GM19455 (cell line): ENCODE data around the gene IQCN.

Experiments used
- ATAC-seq: cut with Tn5 transposase; IDR thresholded peaks from one replicate; pipeline ENCODE4 v1.9.1; 2021; ENCODE audit not compliant: unreplicated experiment

The IQCN gene

DNA sequence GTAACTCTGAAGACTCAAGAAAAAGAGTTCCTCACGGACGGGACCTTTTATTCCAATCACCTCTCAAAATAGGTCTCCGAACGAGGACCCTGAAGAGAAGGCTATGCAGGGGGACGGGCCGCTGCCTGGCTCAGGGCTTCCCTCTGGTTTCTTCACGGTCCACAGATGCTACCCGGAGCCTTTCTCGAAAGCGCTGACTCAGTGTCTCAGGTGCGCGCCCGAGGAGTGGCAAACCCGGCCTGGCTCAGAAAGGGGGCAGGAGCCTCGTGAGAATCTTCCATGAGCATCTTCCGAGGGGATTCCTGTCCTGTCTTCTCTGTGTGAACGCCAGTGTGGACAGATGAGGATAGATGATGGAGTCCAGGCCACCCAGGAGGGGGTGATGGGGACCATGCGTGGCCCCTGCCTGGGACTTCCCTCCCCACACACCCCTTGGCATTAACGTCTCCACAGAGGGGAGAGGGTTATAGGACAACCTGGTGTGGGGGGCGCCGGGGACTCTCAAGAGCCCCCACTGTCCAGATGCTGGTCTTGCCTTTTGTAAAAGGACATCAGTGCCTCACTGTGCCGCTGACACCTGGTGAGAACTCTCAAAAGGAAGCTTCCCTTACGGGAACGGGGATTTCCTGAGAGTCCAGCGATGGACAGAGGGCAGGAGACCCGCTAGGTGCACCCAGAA is 32.1 kb upstream of the IQCN start:
- ATAC-seq = no peak

DNA sequence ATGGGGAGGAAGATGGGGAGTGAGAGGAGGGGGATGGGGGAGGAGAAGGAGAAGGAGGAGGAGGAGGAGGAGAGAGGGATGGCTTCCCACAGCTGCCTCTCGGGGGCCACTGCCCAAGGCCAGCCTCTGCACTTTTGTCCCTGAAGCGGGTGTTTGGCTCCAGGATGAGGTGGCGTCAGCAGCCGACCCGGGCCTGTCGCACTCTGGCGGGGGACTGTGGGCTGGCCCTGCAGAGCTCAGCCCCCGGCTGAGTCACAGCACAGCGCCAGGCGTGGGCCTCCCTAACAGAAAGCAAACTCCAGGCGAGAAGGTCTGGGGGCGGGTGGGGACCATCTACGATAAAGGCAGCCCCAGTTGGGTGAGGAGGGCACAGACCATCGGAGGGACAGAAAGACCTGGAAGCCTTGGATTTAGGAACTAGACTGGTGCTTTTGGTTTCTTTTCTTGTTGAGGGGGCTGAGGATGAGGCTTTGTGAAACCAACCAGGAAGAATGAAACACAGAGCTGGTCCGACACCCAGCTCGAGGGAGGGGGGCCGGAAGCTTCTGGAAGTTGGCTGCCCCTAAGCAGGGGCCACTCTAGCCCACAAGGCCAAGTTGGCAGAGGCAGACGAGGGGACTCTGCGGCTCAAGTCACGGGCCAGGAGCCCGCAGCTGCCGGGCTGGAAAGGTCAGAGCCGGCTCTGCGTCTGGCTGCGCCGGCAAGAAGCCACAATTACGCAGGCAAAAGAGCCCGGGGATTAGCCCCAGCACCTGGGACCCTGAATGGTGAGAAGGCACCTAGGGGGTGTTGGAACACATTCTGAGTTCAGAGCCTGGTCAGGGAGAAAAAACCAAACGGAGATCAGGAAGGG is 30.4 kb upstream of the IQCN start:
- no peak for ATAC-seq

DNA sequence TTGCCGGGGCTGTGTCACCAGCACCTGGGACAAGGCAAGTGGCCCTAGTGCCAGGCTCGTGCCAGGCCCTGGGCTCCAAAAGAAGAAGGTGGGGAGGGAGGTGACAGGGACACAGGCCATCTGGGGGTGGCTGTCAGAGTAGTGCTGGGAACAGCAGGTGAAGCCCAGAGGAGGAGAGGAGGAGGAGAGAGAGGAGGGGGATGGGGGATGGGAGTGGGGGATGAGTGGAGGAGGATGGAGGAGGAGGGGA is 29.9 kb upstream of the IQCN start:
- no peak for ATAC-seq

DNA sequence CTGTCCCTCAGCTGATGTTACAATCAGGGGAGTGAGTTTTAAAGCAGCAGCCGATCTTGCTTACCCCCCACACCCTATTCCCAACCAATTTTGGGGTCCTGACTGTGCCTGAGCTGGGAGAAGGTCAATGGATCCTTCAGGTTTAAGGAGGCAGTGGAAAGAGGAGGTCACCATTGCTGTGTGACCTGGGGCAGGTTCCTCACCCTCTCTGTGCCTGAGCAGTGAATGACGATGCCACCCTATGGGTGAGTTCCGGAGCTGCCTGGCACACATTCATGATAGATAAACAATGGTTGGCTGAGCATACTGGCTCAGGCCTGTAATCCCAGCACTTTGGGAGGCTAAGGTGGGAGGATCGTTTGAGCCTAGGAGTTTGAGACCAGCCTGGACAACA is 27.5 kb upstream of the IQCN start:
- ATAC-seq = no peak

DNA sequence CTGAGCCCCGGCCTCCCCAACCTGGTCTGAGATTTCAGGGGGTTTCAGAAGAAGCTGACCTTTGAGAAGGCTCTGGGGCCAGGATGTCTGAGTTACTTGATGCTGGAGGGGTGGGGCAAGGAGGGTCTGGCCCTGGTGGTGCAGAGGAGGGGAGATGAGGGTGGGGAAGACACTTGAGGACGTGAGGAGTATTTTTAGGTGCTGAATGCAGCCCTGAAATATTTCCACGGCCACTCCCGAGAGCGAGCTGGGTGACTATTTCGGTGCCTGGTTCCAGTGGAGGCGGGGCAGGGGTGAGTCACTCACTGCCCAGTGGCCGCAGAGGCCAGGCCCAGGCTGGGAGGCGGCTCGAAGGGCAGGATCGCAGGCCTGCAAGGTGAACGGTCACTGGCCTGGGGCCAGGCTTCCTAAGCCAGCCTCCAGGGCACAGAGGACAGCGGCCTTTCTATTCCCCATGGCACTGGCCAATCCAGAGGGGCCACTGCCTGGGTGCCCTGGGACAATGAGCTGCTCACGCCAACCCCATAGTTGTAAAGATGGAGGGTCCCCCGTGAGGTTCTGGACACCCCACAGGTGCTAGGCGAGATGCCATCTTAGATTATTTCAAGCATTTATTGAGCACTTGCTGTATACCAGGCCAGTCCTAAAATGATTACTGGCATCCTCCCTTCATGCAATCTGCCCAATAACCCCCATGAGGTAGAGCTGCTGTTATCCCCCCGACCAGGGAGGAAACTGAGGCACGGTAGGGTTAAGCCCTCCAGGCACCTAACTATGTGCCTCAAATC is 26.9 kb upstream of the IQCN start:
- ATAC-seq = no peak

DNA sequence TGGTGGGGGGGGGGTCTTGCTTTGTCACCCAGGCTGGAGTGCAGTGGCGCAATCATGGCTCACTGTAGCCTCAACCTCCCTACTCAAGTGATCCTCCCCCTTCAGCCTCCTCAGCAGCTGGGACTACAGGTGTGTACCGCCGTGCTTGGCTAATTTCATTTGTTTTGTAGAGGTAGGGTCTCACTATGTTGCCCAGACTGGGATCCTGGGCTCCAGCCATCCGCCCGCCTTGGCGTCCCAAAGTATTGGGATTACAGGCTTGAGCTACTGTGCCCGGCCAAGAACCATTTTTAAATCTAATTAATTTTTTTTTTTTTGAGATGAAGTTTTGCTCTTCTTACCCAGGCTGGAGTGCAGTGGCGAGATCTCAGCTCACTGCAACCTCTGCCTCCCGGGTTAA is 25.4 kb upstream of the IQCN start:
- ATAC-seq = no peak

DNA sequence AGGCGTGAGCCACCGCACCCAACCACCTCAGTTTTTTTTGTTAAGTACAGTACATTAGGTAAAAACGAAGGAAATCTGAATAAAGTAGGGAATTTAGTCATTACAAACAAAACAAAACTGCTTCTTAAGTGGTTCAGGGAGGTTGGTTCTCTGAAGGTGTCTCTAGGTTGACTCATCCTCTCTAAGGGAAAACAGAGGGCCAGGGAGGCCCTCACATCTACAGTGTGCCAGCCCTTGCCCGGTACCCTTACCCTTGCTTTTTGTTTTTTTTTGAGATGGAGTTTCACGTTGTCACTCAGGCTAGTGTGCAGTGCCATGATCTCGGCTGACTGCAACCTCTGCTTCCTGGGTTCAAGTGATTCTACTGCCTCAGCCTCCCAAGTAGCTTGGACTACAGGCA is 24.3 kb upstream of the IQCN start:
- ATAC-seq = no peak

DNA sequence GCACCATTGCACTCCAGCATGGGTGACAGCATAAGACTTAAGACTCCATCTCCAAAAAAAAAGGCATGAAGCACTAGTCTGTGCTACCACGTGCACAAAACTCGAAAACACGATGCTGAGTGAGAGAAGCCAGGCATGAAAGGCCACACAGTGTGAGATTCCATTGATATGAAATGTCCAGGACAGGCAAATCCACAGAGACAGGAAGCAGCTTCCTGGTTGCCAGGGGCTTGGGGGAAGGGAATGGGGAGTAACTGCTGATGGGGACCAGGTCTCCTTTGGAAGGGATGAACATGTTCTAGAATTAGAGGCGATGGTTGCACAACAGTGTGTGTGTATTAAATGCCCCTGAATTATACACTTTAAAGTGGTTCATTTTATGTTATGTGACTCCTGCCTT is 23.1 kb upstream of the IQCN start:
- ATAC-seq = no peak

DNA sequence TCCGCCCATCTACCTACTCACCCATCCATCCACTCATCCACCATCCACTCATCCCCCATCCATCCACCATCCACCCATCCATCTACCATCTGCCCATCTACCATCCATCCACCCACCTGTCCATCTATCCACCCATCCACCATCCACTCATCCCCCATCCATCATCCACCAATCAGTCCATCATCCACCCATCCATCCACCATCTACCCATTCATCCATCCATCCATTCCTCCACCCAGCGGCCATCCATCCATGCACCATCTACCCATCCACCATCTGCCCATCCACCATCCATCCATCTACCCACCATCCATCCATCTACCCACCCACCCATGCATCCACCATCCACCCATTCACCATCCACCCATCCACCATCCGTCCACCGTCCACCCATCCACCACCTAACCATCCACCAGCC is 20.8 kb upstream of the IQCN start:
- ATAC-seq = no peak

DNA sequence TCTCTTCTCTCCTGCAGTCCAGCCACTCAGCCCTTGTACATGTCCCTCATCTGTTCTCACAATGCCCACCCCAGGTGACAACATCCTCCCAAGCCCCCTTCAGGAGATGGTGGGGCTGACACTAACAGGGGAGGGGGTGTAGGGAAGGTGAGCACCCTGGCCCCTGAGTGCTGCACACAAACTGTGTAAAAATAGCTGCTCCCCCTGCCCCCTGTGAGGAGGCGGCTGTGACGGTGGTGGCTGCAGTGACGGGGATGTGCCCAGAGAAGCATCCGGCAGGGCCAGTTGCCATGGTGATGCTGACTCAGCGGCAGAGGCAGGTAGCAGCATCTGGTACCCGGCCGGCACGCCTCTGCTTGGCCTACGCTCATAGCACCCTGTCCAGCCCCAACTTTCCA is 20.2 kb upstream of the IQCN start:
- no peak for ATAC-seq

DNA sequence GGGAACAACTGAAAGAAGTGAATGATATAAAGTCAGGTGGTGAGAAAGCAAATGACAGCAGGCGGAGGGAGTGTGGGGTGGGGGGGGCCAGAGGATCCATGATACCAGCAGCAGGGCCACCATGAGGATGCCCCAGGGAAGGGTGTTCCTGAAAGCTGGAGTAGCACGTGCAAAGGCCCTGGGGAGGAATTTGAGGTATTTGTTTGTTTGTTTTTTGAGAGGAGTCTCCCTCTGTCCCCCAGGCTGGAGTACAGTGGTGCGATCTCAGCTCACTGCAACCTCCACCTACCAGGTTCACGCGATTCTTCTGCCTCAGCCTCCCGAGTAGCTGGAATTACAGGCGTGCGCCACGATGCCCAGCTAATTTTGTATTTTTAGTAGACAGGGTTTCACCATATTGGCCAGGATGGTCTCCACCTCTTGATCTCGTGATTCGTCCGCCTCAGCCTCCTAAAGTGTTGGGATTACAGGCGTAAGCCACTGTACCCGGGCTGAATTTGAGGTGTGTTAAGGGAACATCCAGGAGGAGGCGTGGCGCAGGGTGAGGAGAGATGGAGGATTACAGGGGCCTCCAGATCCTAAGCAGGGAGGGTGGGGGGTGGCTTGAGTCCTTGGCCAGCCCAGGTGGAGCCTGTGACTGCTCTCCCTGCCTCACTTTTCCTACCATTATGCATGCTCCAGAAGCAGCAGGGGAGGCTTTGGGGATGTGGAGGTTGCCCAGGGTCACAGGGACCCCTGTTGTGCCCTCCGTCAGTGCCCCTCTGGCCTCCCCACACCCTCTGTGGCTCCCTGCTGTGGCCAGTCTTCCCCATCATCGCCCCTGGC is 19.6 kb upstream of the IQCN start:
- ATAC-seq = no peak

DNA sequence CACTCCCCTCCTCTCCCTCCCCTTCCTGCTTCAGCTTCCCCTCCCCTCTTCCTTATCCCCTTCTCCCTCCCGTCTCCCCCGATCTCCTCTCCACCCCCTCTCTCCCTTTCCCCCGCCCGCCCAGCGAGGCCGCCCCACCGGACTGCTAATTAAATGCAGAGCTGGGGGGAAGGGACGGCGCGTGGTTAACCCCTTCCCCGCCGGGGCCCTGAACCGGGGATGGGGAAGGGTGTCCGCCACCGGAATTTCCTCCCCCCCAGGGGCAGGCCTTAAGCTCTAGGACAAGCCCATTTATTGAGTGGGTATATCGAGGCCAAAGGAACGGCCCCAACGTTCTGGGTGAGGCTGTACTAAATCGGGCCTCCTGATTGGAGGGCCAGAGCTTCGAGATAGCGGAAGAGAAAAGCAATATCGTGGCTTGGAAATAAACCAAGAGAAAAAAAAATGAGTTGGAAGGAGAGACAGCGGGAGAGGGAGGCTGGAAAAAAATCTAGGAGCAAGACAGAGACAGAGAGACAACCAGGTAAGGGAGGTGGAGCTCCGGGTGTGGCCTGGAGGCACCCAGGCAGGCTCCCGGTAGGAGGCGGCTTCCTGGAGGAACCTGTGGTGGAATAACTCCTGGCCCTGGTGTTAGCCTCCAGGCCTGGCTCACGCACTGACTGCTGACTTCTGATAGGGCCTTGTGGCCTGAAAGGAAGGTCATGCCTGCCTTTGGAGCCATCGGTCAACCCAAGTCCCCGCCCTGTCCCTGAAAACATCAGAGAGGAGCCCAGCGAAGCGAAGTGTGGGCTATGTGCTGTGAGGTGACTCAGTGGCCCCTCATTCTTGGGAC is 18.8 kb upstream of the IQCN start:
- no peak for ATAC-seq

DNA sequence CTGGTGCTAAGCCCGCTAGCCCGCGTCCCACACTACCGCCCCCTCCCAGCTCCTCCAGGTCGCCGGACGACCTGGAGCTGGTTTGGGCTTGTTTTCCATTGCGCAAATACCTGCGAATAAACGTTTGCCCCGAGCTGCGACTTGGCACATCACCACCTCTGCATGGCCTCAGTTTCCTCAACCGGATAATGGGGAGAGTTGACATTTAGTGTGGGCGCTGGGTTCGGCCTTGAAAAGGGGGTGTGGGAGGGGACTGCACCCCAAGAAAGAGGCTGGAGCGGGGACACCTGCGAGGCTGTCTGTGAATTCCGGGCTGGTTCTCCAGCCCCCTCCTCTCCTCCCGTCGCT is 18.2 kb upstream of the IQCN start:
- no peak for ATAC-seq

DNA sequence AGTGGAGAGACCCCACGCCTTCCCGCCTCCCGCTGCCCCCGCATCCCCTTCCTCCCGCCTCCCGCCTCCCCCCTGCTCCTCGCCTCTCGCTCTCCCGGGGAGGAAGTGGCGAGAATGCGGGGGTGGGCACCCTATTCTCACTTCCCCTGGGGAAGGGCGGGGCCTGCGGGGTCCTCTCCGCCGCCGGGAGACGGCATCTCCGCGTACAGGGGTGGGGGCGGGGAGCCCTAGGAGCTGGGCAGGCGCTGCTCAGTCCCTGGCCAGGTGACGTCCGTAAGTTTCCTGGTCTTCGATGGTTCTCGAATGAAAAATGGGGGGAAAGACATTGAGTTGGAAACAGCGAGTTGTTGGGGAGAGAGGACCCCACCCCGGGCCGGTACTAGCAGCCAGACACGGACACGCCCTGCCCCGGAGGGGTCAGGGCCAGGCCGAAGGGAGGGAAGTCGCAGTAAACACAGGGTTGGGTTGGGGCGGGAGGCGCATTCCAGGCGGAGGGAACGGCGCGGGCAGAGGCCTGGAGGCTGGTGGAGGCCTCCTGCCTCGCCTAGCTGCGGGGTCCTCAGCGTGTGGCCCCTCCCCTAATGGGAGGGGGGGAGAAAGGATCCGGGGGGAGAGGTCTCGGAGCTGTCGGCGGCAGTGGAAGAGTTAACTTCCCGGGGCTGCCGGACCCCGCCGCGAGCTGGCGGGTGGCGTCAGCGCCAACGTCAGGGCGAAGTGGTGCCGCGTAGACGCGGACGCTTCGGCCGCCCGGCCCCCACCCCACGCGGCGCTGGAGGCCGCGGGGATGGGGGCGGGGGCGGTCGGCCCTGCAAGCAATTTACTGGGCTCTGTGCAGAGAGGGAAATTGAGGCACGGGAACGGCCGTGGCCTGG is 17.6 kb upstream of the IQCN start:
- no peak for ATAC-seq

DNA sequence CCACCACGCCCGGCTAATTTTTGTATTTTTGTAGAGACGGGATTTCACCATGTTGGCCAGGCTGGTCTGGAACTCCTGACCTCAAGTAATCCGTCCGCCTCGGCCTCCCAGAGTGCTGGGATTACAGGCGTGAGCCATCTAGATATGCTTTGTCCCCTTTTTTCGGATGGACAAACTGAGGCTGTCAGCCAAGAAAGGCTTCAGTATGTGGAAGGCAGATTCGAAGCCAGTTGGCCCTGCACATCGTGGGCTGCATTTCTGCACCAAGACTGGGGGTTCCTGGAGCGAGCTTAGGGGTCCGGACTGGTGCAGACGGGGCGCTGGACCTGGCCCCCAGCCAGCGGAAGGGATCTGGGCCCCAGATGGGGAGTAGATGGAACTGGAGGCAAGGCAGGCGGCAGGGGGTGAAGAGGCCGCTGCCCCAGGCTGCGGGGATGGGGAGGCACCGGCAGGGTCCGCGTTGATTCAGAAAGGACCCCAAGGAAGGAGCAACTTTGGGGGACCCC is 16.8 kb upstream of the IQCN start:
- no peak for ATAC-seq

DNA sequence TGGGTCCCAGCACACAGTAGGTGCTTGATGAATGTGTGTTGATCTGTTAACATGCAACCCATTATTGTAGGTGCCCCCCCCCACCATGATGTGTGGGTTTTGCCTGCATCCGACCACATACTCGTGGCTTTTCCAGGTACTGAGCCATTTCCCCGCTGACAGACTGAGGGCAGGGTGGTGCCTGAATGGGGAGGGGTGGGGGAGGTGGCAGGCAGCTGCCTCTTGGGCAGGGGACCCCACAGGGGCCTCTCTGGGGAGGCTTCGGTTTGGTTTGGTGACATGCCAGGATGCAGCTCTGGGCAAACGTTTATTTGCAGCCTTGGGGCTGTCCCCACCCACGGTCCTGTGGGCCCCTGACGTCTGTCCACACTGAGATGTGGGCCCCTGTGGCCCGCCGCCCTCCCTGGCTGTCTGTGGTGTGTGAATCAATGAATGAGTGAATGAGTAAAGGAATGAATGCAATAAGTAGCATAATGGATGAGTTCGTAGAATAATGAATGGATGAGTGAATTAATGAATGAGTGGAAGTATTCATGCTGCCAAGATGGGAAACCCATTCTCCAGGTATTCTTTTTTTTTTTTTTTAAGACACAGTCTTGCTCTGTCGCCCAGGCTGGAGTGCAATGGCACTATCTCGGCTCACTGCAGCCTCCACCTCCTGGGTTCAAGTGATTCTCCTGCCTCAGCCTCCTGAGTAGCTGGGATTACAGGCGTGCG is 16.2 kb upstream of the IQCN start:
- ATAC-seq = no peak

DNA sequence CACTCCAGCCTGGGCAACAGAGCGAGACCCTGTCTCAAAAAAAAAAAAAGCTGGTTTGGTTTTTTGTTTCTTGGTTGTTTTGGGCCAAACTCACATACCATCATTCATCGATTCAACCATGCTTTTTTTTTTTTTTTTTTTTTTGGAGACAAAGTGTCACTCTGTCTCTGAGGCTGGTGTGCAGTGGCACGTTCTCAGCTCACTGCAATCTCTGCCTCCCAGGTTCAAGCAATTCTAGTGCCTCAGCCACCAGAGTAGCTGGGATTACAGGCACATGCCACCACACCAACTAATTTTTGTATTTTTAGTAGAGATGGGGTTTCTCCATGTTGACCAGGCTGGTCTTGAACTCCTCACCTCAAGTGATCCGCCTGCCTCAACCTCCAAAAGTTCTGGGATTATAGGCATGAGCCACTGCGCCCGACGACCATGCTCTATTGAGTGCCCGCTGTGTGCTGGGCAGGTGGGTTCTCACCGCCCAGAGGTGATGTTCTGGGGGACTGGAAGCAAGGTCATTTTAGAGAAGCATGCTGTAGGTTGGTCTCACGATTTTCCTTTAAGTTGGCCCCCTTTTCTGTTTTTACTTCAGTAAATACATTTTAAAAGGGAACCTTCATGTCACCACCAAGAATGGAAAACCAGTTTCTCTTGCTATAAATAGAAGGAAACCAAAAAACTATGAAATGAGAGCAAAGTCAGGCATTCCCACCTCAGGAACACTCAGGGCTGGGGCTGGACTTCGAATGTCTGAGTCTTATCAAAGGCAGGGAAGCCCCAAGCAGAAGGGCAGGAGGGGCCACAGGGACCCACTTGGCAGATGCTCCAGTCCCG is 15.4 kb upstream of the IQCN start:
- ATAC-seq = no peak
